Activated CD4-positive, alpha-beta T cell treated with anti-CD3 and anti-CD28 coated beads, Interleukin-2, amount 50 U/mL, for 16 hours (primary cell): ENCODE results near the gene SUCNR1.
"Not testable (repeated sequence)": the region's sequence is repeated elsewhere in the genome, so short reads cannot be mapped to it uniquely, and the experiment has no call there.

Source experiments
- DNase-seq: peaks from one replicate; pipeline ENCODE4 v3.0.0-alpha.2; 2020

Gene SUCNR1

GRCh38 chr3:151871639-151872468, 1.6 kb upstream of the SUCNR1 start:
- DNase-seq = peak; percentile 3

GRCh38 chr3:151874079-151874478, 636 bp downstream of the SUCNR1 start:
- not testable (repeated sequence) for DNase-seq

GRCh38 chr3:151875759-151876158, 2.3 kb downstream of the SUCNR1 start:
- peak; percentile 3 for DNase-seq

- DNase-seq = no peak
These were observed 3.8 kb downstream of the SUCNR1 start for GRCh38 chr3:151877269-151877668.

- no peak for DNase-seq
These were observed 5.0 kb downstream of the SUCNR1 start for GRCh38 chr3:151878465-151878864.

- DNase-seq = no peak
These were observed 5.6 kb downstream of the SUCNR1 start for GRCh38 chr3:151879037-151879436.

- DNase-seq = no peak
These were observed 6.4 kb downstream of the SUCNR1 start for GRCh38 chr3:151879679-151880415.

GRCh38 chr3:151880416-151880690, 6.9 kb downstream of the SUCNR1 start:
- no peak for DNase-seq

GRCh38 chr3:151881137-151881536, 7.7 kb downstream of the SUCNR1 start:
- DNase-seq = no peak

- not testable (repeated sequence) for DNase-seq
These were observed 12.0 kb downstream of the SUCNR1 start for GRCh38 chr3:151885397-151885796.

GRCh38 chr3:151887450-151888211, 14.2 kb downstream of the SUCNR1 start:
- DNase-seq = not testable (repeated sequence)

- peak; percentile 14 for DNase-seq
These were observed 17.3 kb downstream of the SUCNR1 start for GRCh38 chr3:151890721-151891141.

- no peak for DNase-seq
These were observed 18.3 kb downstream of the SUCNR1 start for GRCh38 chr3:151891721-151892120.

GRCh38 chr3:151894219-151894618, 20.8 kb downstream of the SUCNR1 start:
- no peak for DNase-seq

GRCh38 chr3:151895478-151896241, 22.2 kb downstream of the SUCNR1 start:
- peak; percentile 5 for DNase-seq

- peak; percentile 17 for DNase-seq
These were observed 23.0 kb downstream of the SUCNR1 start for GRCh38 chr3:151896246-151897012.

- not testable (repeated sequence) for DNase-seq
These were observed 24.7 kb downstream of the SUCNR1 start for GRCh38 chr3:151898121-151898520.

- DNase-seq = not testable (repeated sequence)
These were observed 25.3 kb downstream of the SUCNR1 start for GRCh38 chr3:151898564-151899261.

- DNase-seq = no peak
These were observed 26.6 kb downstream of the SUCNR1 start for GRCh38 chr3:151899996-151900395.

GRCh38 chr3:151900460-151900859, 27.0 kb downstream of the SUCNR1 start:
- DNase-seq = no peak
